ENCODE results near the gene LAMP2. TPM values are rescaled to one million over a fixed set of nuclear protein-coding genes. Genes with fewer than 3 reads are reported as not detected.

The LAMP2 gene
- polyA plus RNA-seq, 1 donor from 2014 or later, result 42.6 TPM

DNA sequence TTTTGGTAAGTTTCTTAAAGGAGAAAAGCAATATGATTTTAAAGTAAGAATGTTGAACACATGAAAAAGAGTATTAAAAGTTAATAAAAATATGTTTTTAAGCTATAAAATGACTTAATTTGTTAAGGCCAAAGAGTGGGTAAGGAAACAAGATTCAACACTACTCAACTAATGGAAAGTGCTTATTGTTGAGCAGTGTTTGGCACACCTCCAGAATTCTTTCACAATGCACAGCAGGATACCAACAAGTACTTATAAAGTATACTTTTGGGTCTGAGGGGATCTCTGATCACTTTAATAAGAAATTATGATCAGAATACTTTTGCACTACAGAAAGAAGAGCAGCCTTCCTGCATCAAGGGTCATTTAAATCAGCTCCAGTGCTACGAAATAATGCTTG lies 5.9 kb downstream of the LAMP2 start:
- H2AFZ ChIP-seq (ENCODE audit: low read depth, low read length), result no peak overlapping the region
- H3F3A ChIP-seq (ENCODE audit: insufficient read depth, low read length, poor library complexity, severe bottlenecking), result no peaks in the 10 kb centered on the region
- no peaks in the 10 kb centered on the region for H3K27me3 ChIP-seq (ENCODE audit: insufficient read depth, low read depth, low read length)
- peaks cover 16% of the 10 kb centered on the region for H3K79me2 ChIP-seq (replicated peaks; ENCODE audit: insufficient read depth, low read length)
- H3K36me3 ChIP-seq (ENCODE audit: insufficient read depth, low read length), result no peaks in the 10 kb centered on the region
- no peak for TF ChIP-seq EZH2 (IDR thresholded peaks at IDR 0.05; ENCODE audit: borderline replicate concordance, insufficient read depth, low read length, poor library complexity, severe bottlenecking)
- TF ChIP-seq RAD21 (conservative IDR thresholded peaks at IDR 0.05), result no peak
- no peak for TF ChIP-seq EP300 (conservative IDR thresholded peaks at IDR 0.05; ENCODE audit: poor library complexity, severe bottlenecking)
- no peak for TF ChIP-seq TAF1 (IDR thresholded peaks at IDR 0.05; ENCODE audit: low read depth)
- TF ChIP-seq, protein P1, sequence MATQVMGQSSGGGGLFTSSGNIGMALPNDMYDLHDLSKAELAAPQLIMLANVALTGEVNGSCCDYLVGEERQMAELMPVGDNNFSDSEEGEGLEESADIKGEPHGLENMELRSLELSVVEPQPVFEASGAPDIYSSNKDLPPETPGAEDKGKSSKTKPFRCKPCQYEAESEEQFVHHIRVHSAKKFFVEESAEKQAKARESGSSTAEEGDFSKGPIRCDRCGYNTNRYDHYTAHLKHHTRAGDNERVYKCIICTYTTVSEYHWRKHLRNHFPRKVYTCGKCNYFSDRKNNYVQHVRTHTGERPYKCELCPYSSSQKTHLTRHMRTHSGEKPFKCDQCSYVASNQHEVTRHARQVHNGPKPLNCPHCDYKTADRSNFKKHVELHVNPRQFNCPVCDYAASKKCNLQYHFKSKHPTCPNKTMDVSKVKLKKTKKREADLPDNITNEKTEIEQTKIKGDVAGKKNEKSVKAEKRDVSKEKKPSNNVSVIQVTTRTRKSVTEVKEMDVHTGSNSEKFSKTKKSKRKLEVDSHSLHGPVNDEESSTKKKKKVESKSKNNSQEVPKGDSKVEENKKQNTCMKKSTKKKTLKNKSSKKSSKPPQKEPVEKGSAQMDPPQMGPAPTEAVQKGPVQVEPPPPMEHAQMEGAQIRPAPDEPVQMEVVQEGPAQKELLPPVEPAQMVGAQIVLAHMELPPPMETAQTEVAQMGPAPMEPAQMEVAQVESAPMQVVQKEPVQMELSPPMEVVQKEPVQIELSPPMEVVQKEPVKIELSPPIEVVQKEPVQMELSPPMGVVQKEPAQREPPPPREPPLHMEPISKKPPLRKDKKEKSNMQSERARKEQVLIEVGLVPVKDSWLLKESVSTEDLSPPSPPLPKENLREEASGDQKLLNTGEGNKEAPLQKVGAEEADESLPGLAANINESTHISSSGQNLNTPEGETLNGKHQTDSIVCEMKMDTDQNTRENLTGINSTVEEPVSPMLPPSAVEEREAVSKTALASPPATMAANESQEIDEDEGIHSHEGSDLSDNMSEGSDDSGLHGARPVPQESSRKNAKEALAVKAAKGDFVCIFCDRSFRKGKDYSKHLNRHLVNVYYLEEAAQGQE (IDR thresholded peaks at IDR 0.05; ENCODE audit: borderline replicate concordance), result no peak
- no peak for TF ChIP-seq POLR2AphosphoS5 (IDR thresholded peaks at IDR 0.05)
- no peak overlapping the region for H3K4me3 ChIP-seq (ENCODE audit: low read length)
- no peaks in the 10 kb centered on the region for H3K9me2 ChIP-seq (ENCODE audit: insufficient read depth, low read length)
- no peaks in the 10 kb centered on the region for H3K9me3 ChIP-seq (ENCODE audit: low read length)
- H4K20me1 ChIP-seq (ENCODE audit: insufficient read depth), result no peaks in the 10 kb centered on the region
- H3K27ac ChIP-seq (ENCODE audit: low read length), result no peak overlapping the region
- no peak overlapping the region for H3K4me2 ChIP-seq (ENCODE audit: low read length)
- no peak overlapping the region for H3K9ac ChIP-seq (ENCODE audit: low read length)

DNA sequence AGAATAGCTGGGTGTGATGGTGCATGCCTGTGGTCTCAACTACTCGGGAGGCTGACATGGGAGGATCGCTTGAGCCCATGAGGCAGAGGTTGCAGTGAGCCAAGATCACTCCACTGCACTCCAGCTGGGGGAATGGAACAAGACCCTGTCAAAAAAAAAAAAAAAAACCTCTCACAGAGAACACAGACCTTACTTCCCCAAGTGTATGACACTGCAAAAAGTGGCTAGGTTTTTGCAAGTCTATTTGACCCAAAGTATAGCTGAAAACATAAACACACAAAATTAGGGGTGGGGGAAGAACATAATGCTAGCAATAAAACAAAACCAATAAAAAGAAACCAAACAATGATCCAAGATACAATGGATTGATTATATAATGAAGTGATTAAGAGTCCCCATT lies 6.7 kb downstream of the LAMP2 start:
- no peaks in the 10 kb centered on the region for H4K20me1 ChIP-seq (ENCODE audit: insufficient read depth)
- no peak overlapping the region for H3K9ac ChIP-seq (ENCODE audit: low read length)
- H3K27ac ChIP-seq (ENCODE audit: low read length), result no peak overlapping the region
- no peak overlapping the region for H3K4me2 ChIP-seq (ENCODE audit: low read length)
- no peaks in the 10 kb centered on the region for H3K27me3 ChIP-seq (ENCODE audit: insufficient read depth, low read depth, low read length)
- no peaks in the 10 kb centered on the region for H3K36me3 ChIP-seq (ENCODE audit: insufficient read depth, low read length)
- H3K9me3 ChIP-seq (ENCODE audit: low read length), result no peaks in the 10 kb centered on the region
- TF ChIP-seq, protein P1 (IDR thresholded peaks at IDR 0.05; ENCODE audit: borderline replicate concordance), result no peak
- TF ChIP-seq EP300 (conservative IDR thresholded peaks at IDR 0.05; ENCODE audit: poor library complexity, severe bottlenecking), result no peak
- no peak for TF ChIP-seq RAD21 (conservative IDR thresholded peaks at IDR 0.05)
- no peak for TF ChIP-seq EZH2 (IDR thresholded peaks at IDR 0.05; ENCODE audit: borderline replicate concordance, insufficient read depth, low read length, poor library complexity, severe bottlenecking)
- TF ChIP-seq, protein P2, sequence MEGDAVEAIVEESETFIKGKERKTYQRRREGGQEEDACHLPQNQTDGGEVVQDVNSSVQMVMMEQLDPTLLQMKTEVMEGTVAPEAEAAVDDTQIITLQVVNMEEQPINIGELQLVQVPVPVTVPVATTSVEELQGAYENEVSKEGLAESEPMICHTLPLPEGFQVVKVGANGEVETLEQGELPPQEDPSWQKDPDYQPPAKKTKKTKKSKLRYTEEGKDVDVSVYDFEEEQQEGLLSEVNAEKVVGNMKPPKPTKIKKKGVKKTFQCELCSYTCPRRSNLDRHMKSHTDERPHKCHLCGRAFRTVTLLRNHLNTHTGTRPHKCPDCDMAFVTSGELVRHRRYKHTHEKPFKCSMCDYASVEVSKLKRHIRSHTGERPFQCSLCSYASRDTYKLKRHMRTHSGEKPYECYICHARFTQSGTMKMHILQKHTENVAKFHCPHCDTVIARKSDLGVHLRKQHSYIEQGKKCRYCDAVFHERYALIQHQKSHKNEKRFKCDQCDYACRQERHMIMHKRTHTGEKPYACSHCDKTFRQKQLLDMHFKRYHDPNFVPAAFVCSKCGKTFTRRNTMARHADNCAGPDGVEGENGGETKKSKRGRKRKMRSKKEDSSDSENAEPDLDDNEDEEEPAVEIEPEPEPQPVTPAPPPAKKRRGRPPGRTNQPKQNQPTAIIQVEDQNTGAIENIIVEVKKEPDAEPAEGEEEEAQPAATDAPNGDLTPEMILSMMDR (IDR thresholded peaks at IDR 0.05; ENCODE audit: poor library complexity, severe bottlenecking), result no peak
- no peak for TF ChIP-seq TAF1 (IDR thresholded peaks at IDR 0.05; ENCODE audit: low read depth)
- TF ChIP-seq POLR2AphosphoS5 (IDR thresholded peaks at IDR 0.05), result no peak
- no peak for TF ChIP-seq MXI1 (conservative IDR thresholded peaks at IDR 0.05; ENCODE audit: poor library complexity, severe bottlenecking)
- no peak for TF ChIP-seq SMC3 (conservative IDR thresholded peaks at IDR 0.05; ENCODE audit: poor library complexity)
- no peaks in the 10 kb centered on the region for H3K9me2 ChIP-seq (ENCODE audit: insufficient read depth, low read length)
- H3F3A ChIP-seq (ENCODE audit: insufficient read depth, low read length, poor library complexity, severe bottlenecking), result no peaks in the 10 kb centered on the region
- H2AFZ ChIP-seq (ENCODE audit: low read depth, low read length), result no peak overlapping the region
- no peak overlapping the region for H3K4me3 ChIP-seq (ENCODE audit: low read length)
- H3K79me2 ChIP-seq (replicated peaks; ENCODE audit: insufficient read depth, low read length), result peaks cover 11% of the 10 kb centered on the region
